LHCN-M2 (cell line): ENCODE data around the gene SYT5. TPM values are rescaled to one million over a fixed set of nuclear protein-coding genes. Genes with fewer than 3 reads are reported as not detected.
A peak's percentile ranks its signal among the peaks of the same experiment; 100 is the strongest.
"Not testable (repeated sequence)": the region's sequence is repeated elsewhere in the genome, so short reads cannot be mapped to it uniquely, and the experiment has no call there.

Experiments
- DNase-seq: peaks from one replicate; pipeline ENCODE4 v3.0.0-alpha.2; 2012; ENCODE audit warnings: low read depth
- total RNA-seq: library from RNA; depleted of rRNA; stranded (reverse); fragments of >200 nt; gene quantifications from 2 replicates; pipeline ENCODE4 v1.2.3, GENCODE V29; 2014

The SYT5 gene
- total RNA-seq, 1 experiment from 2014 or later, result not detected

DNA sequence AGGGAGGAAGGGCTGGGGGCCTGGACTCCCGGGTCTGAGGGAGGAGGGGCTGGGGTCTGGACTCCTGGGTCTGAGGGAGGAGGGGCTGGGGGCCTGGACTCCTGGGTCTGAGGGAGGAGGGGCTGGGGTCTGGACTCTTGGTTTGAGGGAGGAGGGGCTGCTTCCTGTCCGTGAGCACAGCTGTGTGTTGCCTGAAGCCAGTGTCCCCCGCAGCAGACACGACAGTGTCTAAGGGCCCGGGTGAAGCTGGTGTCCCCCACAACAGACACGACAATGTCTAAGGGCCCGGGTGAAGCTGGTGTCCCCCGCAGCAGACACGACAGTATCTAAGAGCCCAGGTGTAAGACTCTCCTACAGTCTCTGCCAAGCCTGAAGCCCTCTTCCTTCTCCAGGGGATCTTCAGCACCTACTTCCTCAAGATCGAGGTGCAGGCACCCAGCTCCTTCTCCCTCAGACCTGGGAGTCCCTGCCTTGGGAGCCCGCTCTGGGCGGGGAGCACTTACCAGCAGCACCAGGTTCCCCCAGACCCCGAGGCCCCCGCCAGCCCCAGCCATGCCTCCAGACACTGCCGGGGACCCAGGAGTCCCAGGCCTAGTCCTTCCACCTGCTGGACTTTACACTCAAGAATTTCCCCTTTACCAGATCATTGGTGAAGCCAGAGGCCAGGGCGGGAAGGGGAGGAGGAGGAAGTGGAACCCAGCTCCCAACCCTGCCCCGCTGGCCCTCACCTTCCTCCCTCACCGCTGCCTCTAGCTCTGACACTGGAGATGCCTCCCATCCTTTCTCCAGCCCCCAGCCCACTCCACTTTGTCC, 29.0 kb upstream of the SYT5 start, which contains the start of gene PTPRH:
TSS of gene PTPRH (minus strand) at position 622 of the 813 bp plus-strand sequence. CDS start at position 554, 68 bp downstream.
- DNase-seq, result no peak

DNA sequence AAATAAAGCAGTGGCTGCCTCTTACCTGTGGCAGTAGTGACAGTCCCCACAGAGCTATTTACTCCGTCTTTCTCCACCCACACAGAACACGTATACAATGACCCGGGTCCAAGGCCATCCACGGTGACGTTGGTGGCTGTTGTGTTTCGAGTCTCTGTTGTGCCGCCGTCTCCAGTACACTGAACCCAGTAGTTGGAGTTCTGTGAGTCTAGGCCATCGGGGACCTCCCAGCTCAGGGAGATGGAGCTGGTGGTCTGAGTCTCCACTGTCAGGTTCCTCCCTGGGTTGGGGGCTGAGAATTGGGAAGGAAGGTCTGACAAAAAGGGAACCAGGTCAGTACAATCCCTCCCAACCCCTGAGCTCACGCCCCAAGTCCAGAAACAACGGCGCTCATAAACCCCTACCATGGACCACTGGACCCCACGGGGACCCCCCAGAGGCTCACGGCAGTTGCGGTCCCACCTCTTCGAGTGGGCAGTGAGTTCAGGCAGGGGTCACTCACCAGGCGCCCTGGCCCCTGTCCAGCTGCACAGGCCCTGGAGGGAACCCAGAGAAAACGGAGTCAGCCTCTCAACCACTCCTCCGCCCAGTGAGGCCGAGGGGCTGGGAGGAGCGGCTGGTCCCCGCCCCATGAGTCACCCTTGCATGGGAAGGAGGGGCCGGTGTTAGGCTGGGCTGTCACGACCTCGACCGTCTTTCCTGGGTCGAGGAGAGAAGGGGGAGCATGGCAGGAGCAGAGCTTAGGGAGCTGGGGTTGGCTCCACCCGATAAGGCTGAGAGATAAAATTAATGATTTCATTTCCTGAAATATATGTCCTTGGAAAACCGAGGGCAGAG, 26.8 kb upstream of the SYT5 start:
- DNase-seq, result peak; percentile 81

DNA sequence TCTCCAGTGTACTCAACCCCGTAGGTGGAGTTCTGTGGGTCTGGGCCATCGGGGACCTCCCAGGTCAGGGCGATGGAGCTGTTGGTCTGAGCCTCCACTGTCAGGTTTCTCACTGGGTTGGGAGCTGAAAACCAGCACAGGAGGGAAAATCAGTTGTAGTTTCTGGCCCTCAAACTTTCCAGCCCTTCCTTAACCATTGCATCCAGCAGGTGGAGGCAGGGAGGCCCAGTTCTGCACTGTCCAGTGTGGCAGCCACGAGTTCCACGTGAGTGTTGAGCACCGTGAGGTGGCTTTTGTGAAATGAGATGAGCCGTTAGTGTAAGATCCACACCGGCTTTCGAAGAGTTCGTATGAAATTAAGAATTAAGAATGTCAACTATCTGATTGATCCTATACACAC, 22.1 kb upstream of the SYT5 start:
- DNase-seq, result not testable (repeated sequence)

DNA sequence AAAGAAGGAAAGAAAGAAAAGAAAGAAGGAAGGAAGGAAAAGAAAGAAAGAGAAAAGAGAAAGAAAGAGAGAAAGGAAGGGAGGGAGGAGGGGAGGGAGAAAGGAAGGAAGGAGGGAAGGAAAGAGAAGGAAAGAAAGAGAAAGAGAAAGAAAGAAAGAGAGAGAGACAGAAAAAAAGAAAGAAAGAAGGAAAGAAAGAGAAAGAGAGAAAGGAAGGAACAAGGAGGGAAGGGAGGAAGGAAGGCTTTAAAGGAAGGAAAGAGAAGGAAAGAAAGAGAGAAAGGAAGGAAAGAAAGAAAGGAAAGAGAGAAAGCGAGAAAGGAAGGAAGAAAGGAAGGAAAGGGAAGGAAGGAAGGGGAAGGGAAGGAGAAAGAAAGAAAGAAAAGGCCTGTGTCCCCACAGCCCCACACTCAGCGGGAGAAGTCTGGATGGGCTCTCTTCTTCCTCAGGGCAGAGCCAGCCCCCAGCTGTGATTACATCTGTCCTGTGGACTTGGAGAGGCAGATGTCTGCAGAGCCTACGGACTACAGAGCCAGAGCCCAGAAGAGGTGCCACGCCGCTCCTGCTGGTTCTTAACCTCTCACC, 19.6 kb upstream of the SYT5 start:
- DNase-seq, result no peak

DNA sequence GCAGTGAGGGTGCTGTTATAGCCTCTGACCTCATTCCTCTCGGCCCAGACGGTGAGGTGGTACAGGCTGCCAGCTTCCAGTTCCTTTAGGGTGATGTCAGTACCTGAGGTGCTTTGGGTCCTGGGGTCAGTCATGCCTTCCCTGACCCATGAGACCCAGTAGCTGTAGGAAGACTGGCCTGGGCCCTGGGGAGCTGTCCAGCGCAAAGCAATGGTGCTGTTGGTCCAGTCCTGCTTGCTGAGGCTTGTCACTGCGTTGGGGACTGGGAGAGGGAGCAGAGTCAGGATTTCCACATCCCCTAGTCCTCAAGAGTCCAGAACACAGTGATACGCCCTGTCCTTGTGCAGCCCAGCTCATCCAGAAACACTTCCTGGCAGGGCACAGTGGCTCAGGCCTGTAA, 18.6 kb upstream of the SYT5 start:
- DNase-seq, result no peak

DNA sequence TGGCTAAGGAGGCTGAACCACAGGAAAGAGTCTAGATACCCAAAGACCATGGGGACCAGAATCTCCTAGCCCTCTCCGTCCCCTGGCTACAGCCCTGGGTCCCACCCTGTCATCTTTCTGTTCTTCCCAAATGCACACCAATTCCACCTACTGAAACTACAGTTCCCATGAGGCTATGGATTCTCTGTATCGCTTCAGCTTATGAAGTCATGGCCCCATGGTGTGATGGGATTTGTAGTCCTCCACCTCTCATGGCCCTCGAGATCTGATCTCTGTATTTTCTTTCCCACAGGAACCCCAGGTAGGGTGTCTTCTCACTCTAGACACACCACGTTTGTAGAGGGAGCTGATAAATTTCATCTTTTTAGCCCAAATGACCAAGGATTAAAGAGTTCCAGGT, 17.4 kb upstream of the SYT5 start:
- no peak for DNase-seq

DNA sequence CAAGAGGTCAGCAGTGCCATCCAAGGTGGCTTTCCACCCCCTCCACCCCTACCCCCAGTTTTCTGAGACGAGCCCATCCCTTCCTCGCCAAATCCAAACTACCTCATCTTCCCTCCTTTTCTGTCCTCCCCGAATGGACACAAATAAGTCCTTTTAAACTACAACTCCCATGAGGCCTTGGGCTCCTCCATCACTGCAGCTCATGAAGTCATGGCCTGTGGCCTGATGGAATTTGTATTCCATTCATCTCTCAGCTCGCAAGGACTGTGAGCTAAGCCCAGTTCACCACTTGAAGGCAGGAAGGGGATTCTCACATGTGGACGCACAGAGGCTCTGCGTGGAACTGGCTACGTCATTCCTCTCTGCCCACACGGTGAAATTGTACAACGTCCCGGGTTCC, 16.7 kb upstream of the SYT5 start:
- no peak for DNase-seq

DNA sequence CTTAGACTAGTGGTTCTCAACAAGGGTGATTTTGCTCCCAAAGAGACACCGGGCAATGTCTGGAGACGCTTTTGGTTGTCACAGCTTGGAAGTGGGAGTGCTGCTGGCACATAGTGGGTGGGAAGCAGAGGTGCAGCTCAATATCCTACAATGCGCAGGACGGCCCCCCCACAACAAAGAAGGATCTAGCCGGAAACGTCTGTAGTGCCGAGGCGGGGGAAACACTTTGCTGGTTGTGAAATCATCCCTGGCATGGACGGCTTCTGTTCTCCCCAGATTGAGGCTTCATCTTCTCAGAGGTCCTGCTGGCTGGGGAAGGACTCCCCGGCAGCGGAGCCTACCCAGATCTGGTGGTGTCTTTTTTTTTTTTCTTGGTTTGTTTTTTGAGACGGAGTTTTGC, 13.4 kb upstream of the SYT5 start:
- DNase-seq, result no peak

DNA sequence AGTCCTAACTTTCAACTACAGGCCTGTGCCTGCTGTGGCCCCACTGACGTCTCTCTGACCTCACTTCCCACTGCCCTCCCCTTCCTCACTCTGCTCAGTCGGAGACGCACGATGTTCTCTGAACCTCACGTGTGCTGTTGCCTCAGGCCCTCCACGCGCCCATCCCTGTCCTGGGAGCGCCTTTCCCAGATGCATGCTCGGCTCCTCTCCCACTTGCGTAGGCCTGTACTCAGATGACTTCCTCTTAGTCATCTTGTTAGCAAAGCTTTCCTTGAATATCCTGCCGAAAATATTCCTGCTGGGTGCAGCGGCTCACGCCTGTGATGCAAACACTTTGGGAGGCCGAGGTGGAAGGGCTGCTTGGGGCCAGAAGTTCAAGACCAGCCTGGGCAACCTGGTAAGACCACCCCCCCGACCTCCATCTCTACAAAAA, 9.3 kb upstream of the SYT5 start:
- peak; percentile 75 for DNase-seq

DNA sequence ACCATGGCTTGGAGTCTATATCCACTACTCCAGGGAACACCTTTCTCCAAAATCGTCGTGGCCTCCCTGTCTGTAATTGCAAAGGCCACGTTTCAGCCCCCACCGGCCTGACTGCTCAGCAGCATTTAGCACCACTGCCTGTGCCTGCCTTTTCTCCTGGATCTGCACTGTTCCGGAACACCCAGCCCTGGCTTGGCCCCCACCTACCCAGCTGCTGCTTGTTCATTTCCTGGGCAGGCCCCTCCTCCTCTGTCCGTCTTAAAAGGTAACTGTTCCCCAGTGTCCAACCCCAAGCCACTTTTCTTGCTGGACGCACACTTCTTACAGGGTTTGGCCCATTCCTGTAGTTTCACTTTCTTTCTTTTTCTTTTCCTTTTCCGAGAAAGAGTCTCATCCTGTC, 8.5 kb upstream of the SYT5 start:
- DNase-seq, result no peak

DNA sequence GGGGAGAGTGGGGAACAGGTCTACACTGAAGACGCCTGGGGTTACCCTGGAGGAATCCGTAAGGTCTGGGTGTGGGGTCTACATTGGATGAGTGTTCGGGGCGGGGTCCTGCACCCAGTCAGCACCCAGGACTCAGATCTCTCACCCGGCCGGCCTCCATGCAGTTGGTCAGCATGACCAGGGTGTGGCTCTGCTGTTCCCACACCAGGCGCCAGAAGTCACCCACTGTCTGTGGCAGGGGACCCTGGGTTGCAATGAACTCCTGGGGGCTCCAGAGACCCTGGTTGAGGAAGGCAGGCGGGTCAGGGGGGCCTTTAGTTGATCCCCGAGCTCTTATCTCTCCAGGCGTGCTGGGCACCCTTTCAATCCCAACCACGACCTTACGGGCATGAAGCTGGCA, 6.0 kb upstream of the SYT5 start:
- DNase-seq, result no peak

DNA sequence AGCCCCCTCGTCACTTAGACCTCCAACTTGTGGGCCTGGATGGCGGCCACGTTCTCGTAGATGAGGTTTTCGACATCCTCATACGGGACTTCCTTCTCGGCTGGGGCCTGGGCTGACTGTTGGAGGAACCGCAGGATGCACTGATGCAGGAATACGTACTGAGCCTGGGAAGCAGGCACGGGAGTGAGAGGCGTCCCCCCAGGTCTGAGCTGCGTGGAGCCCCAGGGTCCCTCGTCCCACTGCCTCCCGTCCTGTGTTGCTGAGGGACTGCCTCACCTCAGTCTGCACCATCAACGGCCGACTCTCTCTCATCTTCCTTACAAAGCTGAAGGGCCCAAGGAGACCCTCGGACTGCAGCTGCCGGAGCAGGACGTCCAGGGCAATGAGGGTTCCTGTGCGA, 1.7 kb upstream of the SYT5 start:
- no peak for DNase-seq

DNA sequence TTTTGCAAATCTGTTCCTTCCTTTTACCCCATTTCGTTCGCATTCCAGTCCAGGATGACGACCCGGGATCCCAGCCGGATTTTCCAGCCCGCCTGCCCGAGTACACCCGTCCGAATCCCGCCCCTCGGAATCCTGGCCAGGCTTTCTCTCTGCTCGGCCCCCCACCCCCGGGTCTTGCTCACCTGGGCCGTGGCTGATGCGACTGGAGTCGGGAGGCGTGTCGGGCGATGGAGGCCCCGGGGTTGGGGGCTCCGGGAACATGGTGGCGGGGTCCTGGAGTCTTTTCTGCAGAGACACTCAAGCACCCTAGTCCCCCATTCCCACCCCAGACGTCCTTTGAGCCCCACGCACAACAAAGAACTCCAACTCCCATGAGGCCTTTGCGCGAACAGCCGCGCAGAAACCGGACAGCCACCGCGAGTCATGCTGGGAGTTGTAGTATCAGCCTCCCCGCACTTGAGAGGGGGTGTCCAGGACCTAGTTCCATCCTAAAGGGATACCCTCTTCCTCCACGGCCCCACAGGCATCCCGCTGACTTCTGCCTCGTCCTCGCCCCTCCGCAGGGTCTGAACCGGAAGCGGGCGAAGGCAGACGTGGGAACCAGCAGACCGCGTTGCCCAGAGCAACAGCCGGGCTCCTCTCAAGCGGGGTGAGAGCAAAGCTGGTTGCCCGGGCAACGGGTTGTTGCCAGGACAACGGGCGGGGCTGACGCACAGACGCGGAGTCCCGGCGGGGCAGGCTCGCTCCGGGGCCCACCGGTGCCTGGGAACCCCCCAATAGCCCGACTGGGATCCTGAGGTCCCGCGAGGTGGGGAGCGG, 1.1 kb downstream of the SYT5 start:
- DNase-seq, result peak; percentile 79

DNA sequence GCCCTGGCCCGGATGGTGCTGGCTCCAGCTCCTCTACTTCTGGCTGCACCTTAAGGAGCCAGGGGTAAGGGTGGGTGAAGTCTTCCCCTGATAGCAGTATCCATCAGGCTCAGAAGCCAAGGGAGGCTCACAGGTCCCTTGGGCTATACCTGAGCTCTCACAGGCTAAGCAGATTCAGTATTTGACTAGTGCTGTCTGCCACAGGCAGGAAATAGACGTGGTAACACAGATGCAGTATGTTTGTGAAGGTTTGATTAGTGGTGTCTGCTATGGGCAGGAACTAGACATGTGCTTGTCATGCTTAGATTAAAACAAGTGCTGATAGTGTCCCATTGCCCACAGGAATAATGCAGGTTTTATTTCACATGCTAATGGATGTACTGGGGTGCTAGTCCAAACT, 4.0 kb downstream of the SYT5 start:
- DNase-seq, result no peak

DNA sequence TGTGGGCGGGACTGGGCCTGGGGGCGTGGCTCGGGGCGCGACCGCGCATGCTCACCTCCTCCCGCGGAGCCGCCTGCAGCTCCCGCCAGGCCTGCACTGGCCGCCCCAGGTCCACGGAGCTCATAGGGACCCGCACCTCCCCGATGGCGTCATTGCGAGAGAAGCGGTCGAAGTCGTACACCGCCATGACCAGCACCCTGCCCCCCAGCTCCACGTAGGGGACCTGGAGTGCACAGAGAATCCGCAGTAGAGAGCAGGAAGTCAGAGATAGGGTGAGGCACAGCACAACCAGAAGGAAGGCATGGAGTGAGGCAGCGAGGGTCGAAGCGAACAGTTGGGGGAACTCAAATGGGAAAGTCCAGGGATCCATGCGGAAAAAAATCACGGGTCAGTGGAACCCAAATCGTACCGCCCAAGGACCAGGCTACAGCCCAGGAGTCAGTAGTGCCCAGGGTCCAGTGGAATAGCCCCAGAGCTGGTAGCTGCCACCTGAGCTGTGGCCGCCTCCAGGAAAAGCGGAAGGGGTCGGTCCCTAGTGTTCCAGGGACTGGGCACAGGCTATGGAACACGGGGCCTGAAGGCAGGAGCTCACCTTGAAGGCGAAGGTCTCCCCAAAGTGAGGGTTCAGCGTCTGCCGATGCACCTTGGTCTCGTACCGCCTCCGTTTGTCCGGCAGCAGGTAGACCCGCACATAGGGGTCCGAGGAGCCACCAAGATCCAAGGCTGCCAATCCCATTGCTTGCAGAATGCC, 4.8 kb downstream of the SYT5 start:
- DNase-seq, result no peak

DNA sequence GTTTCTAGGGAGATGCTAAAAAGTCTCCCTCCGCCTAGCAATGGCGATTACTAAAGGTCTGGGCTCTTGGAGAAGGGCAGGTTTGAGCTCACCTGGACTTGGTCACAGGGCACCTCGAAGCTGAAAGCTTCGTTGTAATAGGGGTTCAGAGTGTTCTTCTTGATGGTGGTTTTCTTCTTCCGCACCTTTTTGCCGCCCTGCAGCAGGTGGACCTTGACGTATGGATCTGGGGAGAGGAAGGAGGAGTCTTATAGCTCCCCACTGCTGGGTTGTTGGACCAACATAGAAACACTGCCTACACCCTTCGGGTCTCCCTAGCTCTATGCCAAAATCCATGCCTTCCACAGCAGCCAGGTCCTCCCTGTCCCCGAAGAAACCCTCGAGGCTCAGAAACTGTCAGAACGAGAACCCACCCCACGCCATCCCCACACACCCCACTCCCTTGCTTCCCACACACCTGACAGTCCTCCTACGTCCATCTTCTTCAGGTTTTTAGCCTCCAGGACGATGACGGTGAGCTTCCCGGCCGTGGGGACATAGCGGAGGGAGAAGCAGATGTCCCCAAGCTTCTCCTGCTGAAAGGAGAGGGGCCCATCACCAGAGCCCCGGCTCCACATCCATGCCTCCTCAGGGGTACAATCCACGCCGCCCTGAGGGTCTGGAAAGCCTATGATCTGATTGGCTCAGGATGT, 5.5 kb downstream of the SYT5 start:
- no peak for DNase-seq

DNA sequence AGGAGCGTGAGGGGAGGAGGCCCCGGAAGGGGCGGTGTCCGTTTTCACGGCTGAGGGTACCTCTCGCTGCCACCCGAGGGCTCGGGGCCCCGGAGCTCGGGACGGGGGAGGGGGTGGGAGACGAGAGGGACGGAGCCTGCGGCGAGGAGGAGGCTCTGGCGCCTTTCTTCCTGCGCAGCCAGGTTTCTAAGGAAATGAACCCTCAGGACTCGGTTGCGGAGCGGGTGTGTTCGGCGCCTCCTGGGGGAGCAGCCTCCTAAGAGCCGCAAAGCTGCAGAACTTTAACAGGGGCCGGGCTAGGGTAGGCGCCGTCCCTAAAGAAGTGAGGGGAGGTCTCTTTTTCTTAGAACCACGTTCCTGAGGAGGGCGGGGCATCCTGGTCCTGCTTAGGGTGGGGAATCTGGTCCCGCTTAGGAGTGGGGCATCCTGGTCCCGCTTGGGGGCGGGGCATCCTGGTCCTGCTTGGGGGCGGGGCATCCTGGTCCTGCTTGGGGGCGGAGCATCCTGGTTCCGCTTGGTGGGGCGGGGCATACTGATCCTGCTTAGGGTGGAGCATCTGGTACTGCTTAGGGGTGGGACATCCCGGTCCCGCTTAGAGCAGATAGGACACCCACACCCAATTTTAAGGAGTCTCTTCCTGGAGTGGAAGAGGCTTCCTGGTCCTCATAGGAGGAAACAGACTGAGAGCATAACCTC, 6.2 kb downstream of the SYT5 start:
- peak; percentile 72 for DNase-seq

DNA sequence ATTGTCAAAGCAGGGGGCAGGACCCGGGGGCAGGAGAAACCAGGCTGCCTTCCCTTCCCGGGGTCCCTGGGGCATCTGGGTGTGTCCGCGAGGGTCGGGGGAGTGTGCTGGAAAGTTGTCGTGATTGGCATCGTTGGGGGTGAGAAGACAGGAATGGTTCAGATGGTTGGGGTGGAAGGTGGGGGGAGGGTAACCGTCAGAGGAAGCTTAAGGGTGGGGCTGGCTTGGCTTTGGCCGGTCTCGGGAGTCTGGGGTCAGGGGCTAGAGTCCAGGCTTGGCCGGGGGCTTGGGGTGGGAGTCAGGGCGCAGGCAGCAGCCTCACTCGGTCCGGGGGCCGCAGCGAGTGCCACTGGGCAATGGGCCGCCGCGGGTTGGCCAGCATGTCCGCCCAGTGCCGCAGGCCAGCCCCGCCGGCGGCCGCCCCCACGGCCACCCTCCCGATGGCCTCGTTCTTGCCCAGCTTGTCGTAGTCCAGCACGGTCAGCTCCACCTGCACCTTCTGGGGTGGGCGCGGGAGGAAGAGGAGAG, 6.8 kb downstream of the SYT5 start:
- no peak for DNase-seq

DNA sequence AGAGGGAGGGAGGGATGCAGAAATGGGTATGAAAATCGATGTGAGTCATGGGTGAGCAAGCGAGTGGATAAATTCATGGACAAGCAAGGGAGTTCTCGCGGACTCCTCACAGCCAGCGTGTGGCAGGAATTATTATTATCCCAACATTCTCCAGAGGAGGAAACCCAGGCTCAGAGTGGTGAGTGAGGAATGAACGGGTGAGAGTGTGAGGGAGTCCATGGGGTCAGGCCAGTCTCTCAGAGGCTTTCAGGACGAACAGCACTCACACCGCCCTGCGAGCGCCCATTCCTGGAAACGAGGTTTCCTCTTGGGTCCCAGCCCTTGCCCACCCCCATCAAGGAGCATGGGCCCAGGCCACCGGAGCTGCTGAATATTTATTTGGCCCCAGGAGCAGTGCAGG, 7.3 kb downstream of the SYT5 start:
- peak; percentile 70 for DNase-seq
